GM23338 (cell line): Measurements from ENCODE around the gene MTCL1. TPM values are rescaled to one million over a fixed set of nuclear protein-coding genes. Genes with fewer than 3 reads are reported as not detected.
A peak's percentile ranks its signal among the peaks of the same experiment; 100 is the strongest.

ENCODE experiments used
- ATAC-seq: fragments of 200-7000 bp; cut with Tn5 transposase; 3 replicates; pipeline ENCODE4 v1.9.1; 2020
- DNase-seq: peaks from one replicate; pipeline ENCODE4 v3.0.0-alpha.2; 2015; ENCODE audit warnings: low spot score
- H2AFZ ChIP-seq: fragments of 200-600 bp; sonication (generic); 2 replicates; pipeline ENCODE4 v1.8.0; 2016; ENCODE audit warnings: antibody characterized with exemption, mild to moderate bottlenecking, moderate library complexity
- H3F3A ChIP-seq: fragments of 200-600 bp; sonication (generic); replicated peaks from 2 replicates; pipeline ENCODE4 v1.8.0; 2017; ENCODE audit warnings: antibody characterized with exemption, mixed run types, low read depth
- H3K27ac ChIP-seq: fragments of 200-600 bp; sonication (generic); 2 replicates; pipeline ENCODE4 v1.6.1; 2016; ENCODE audit warnings: low read depth
- H3K27me3 ChIP-seq: fragments of 200-600 bp; sonication (generic); 2 replicates; pipeline ENCODE4 v1.8.0; 2016; ENCODE audit warnings: mild to moderate bottlenecking, mixed run types, moderate library complexity; ENCODE audit not compliant: insufficient read depth
- H3K36me3 ChIP-seq: fragments of 200-600 bp; sonication (generic); 2 replicates; pipeline ENCODE4 v1.8.0; 2016; ENCODE audit warnings: mild to moderate bottlenecking; ENCODE audit not compliant: insufficient read depth
- H3K4me1 ChIP-seq: fragments of 200-600 bp; sonication (generic); 2 replicates; pipeline ENCODE4 v1.8.0; 2016; ENCODE audit warnings: mild to moderate bottlenecking, moderate library complexity; ENCODE audit not compliant: insufficient read depth
- H3K4me2 ChIP-seq: fragments of 200-600 bp; sonication (generic); 2 replicates; pipeline ENCODE4 v1.7.1; 2017; ENCODE audit warnings: mixed run types
- H3K4me3 ChIP-seq: fragments of 200-600 bp; sonication (generic); 2 replicates; pipeline ENCODE4 v1.6.1; 2016; ENCODE audit warnings: mixed run types
- H3K79me2 ChIP-seq: fragments of 200-600 bp; sonication (generic); replicated peaks from 2 replicates; pipeline ENCODE4 v1.8.0; 2017; ENCODE audit warnings: mild to moderate bottlenecking; ENCODE audit not compliant: insufficient read depth
- H3K9me2 ChIP-seq: fragments of 200-600 bp; sonication (generic); 2 replicates; pipeline ENCODE4 v1.8.0; 2017; ENCODE audit not compliant: insufficient read depth
- H4K20me1 ChIP-seq: fragments of 200-600 bp; sonication (generic); replicated peaks from 2 replicates; pipeline ENCODE4 v1.8.0; 2017; ENCODE audit warnings: mild to moderate bottlenecking; ENCODE audit not compliant: insufficient read depth
- H3K27ac Mint-ChIP-seq: 2 replicates; pipeline ENCODE4 v1.8.0; 2020; ENCODE audit warnings: inconsistent platforms, mild to moderate bottlenecking, moderate library complexity, mixed read lengths
- H3K27me3 Mint-ChIP-seq: 3 replicates; pipeline ENCODE4 v1.8.0; 2022; ENCODE audit warnings: low read depth, mild to moderate bottlenecking, moderate library complexity, mixed read lengths, inconsistent platforms; ENCODE audit not compliant: insufficient read depth, poor library complexity
- H3K36me3 Mint-ChIP-seq: 3 replicates; pipeline ENCODE4 v1.8.0; 2021; ENCODE audit warnings: low read depth, mild to moderate bottlenecking, inconsistent platforms, moderate library complexity, mixed read lengths
- H3K4me1 Mint-ChIP-seq: 3 replicates; pipeline ENCODE4 v1.8.0; 2020; ENCODE audit warnings: mild to moderate bottlenecking, inconsistent platforms, mixed read lengths
- H3K4me3 Mint-ChIP-seq: 3 replicates; pipeline ENCODE4 v1.8.0; 2021; ENCODE audit warnings: moderate library complexity, mild to moderate bottlenecking, inconsistent platforms, mixed read lengths
- H3K9me3 Mint-ChIP-seq: 3 replicates; pipeline ENCODE4 v1.8.0; 2020; ENCODE audit warnings: moderate library complexity, mild to moderate bottlenecking, inconsistent platforms, mixed read lengths
- CREB1 ChIP-seq: fragments of 250-450 bp; sonication (Bioruptor Pico); IDR thresholded peaks from 2 replicates; pipeline ENCODE4 v1.5.0; 2020; ENCODE audit warnings: low read depth, mild to moderate bottlenecking, moderate library complexity
- EZH2 ChIP-seq: fragments of 200-600 bp; sonication (generic); IDR thresholded peaks from one replicate; pipeline ENCODE4 v1.8.0; 2017; ENCODE audit warnings: antibody characterized with exemption, mild to moderate bottlenecking, low read depth; ENCODE audit not compliant: unreplicated experiment
- EZH2phosphoT487 ChIP-seq: fragments of 200-600 bp; sonication (generic); IDR thresholded peaks from one replicate; pipeline ENCODE4 v1.8.1; 2018; ENCODE audit warnings: antibody characterized with exemption; ENCODE audit not compliant: unreplicated experiment
- NANOG ChIP-seq: IDR thresholded peaks from 2 replicates; pipeline ENCODE4 v1.6.1; 2016; ENCODE audit warnings: antibody characterized with exemption, borderline replicate concordance
- POLR2AphosphoS5 ChIP-seq: IDR thresholded peaks from 2 replicates; pipeline ENCODE4 v1.6.1; 2016; ENCODE audit warnings: antibody characterized with exemption, low read depth
- STAT1 ChIP-seq: IDR thresholded peaks from one replicate; pipeline ENCODE4 v1.6.1; 2016; ENCODE audit warnings: antibody characterized with exemption; ENCODE audit not compliant: unreplicated experiment
- ZNF114 ChIP-seq: fragments of 250-450 bp; sonication (Bioruptor Pico); IDR thresholded peaks from 2 replicates; pipeline ENCODE4 v1.5.0; 2020; ENCODE audit warnings: mild to moderate bottlenecking, moderate library complexity
- ZNF331 ChIP-seq: fragments of 250-450 bp; sonication (Bioruptor Pico); IDR thresholded peaks from 2 replicates; pipeline ENCODE4 v1.5.0; 2020; ENCODE audit warnings: low read depth, mild to moderate bottlenecking, moderate library complexity
- polyA plus RNA-seq: library from polyadenylated mRNA; unstranded; fragments of >200 nt; fragmentation: Nextera tagmentation; extraction: Ambion mirVana; gene quantifications from 2 replicates; pipeline ENCODE4 v1.2.1, GENCODE V29; 2016
- total RNA-seq: library from RNA; depleted of rRNA; stranded (reverse); fragments of >200 nt; shearing (Covaris generic); gene quantifications from 2 replicates; pipeline ENCODE4 v1.2.3, GENCODE V29; 2014
- TF ChIP-seq, protein P1 (sequence below): IDR thresholded peaks from one replicate; pipeline ENCODE4 v1.6.1; 2018; ENCODE audit warnings: antibody characterized with exemption; ENCODE audit not compliant: unreplicated experiment
- TF ChIP-seq, protein P2 (sequence below): IDR thresholded peaks from 2 replicates; pipeline ENCODE4 v1.6.1; 2016; ENCODE audit warnings: antibody characterized with exemption
- TF ChIP-seq, protein P3 (sequence below), 2 experiments: fragments of 200-600 bp in 1 of 2; sonication (generic) in 1 of 2; conservative IDR thresholded peaks; 2 replicates each; pipeline versions ENCODE4 v1.5.1 to v1.6.1; 2016 to 2017; ENCODE audit warnings: antibody characterized with exemption in 2 of 2, low read depth in 2 of 2, mild to moderate bottlenecking in 2 of 2, moderate library complexity in 1 of 2

The MTCL1 gene
- total and polyA plus RNA-seq, 2 experiments from 2014 or later, result 14.4 to 45.0 TPM

DNA sequence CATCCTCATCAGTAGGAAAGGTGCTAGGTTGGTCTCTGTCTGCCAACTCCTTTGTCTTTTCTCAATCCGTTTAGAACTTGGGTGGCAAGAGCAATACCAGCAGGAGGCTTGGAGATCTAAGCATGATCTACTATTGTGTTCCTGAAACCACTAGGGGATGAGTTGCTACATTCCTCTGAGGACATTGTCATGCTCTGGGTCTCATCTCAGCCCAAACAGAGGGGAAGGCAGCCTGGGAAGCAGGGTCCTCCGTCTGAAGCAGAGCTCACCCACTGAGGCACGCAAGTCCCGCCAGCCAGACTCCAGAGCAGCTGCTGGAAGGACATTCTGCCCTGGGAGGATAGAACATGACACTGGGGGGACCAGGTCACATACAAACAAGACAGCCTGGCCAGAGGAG is 162.9 kb downstream of the MTCL1 start:
- ATAC-seq (peak; percentile 52), DNase-seq (no peak)
- Histone ChIP-seq H4K20me1 (no peaks in the 10 kb centered on the region), H2AFZ (0 out of 2 replicates have a peak overlapping the region, but pooled peaks have one; percentile 23), H3K27ac (no peak overlapping the region), H3K36me3 (no peaks in the 10 kb centered on the region), H3K4me2 (no peak overlapping the region), H3F3A (no peaks in the 10 kb centered on the region), H3K4me1 (no peaks in the 10 kb centered on the region), H3K27me3 (no peaks in the 10 kb centered on the region), H3K9me2 (0 out of 2 replicates have a peak, but pooled peaks cover 24% of the 10 kb centered on the region), H3K79me2 (no peaks in the 10 kb centered on the region), H3K4me3 (no peak overlapping the region)
- no peak overlapping the region for H3K27ac Mint-ChIP-seq
- H3K9me3 Mint-ChIP-seq, result no peaks in the 10 kb centered on the region
- no peaks in the 10 kb centered on the region for H3K4me1 Mint-ChIP-seq
- H3K4me3 Mint-ChIP-seq, result no peak overlapping the region
- H3K27me3 Mint-ChIP-seq, result peaks cover 6% of the 10 kb centered on the region
- H3K36me3 Mint-ChIP-seq, result no peaks in the 10 kb centered on the region
- TF ChIP-seq POLR2AphosphoS5 (no peak), NANOG (no peak), EZH2phosphoT487 (no peak), CREB1 (CRISPR knock-in tag) (no peak), STAT1 (no peak), ZNF114 (CRISPR knock-in tag) (no peak)
- TF ChIP-seq, protein P1, sequence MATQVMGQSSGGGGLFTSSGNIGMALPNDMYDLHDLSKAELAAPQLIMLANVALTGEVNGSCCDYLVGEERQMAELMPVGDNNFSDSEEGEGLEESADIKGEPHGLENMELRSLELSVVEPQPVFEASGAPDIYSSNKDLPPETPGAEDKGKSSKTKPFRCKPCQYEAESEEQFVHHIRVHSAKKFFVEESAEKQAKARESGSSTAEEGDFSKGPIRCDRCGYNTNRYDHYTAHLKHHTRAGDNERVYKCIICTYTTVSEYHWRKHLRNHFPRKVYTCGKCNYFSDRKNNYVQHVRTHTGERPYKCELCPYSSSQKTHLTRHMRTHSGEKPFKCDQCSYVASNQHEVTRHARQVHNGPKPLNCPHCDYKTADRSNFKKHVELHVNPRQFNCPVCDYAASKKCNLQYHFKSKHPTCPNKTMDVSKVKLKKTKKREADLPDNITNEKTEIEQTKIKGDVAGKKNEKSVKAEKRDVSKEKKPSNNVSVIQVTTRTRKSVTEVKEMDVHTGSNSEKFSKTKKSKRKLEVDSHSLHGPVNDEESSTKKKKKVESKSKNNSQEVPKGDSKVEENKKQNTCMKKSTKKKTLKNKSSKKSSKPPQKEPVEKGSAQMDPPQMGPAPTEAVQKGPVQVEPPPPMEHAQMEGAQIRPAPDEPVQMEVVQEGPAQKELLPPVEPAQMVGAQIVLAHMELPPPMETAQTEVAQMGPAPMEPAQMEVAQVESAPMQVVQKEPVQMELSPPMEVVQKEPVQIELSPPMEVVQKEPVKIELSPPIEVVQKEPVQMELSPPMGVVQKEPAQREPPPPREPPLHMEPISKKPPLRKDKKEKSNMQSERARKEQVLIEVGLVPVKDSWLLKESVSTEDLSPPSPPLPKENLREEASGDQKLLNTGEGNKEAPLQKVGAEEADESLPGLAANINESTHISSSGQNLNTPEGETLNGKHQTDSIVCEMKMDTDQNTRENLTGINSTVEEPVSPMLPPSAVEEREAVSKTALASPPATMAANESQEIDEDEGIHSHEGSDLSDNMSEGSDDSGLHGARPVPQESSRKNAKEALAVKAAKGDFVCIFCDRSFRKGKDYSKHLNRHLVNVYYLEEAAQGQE, result no peak
- TF ChIP-seq, protein P2, sequence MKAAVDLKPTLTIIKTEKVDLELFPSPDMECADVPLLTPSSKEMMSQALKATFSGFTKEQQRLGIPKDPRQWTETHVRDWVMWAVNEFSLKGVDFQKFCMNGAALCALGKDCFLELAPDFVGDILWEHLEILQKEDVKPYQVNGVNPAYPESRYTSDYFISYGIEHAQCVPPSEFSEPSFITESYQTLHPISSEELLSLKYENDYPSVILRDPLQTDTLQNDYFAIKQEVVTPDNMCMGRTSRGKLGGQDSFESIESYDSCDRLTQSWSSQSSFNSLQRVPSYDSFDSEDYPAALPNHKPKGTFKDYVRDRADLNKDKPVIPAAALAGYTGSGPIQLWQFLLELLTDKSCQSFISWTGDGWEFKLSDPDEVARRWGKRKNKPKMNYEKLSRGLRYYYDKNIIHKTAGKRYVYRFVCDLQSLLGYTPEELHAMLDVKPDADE, result no peak

DNA sequence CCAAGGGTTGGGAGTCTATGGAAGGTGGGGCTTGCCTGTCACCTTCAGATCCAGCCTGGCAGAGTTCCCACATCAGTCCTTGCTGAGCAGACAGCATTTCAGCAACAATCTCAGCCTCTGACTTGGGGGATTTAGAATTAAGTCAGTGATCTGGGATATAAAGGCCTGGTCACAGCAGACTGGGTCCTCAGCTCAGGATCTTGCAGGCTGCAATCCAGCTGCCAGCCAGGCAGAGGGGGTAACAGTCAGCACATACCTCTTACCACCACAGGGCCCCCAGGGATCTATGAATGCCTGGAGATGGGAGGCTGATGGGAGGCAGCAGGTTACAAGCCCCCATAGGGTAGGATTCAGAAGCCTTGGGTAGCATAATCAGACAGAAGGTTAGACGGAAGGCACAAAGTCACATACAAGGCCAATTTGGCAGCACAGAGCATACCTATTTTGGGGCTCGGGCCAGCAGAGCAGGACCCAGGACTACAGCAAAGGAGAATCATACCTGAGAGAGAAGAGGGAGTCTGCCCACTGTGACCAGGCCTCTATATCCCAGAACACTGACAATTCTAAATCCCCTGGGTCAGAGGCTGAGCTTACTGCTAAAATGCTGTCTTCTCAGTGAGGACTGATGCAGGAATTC is 163.5 kb downstream of the MTCL1 start:
- Histone ChIP-seq H3K79me2 (no peaks in the 10 kb centered on the region), H3K9me2 (0 out of 2 replicates have a peak, but pooled peaks cover 24% of the 10 kb centered on the region), H4K20me1 (no peaks in the 10 kb centered on the region), H3K27ac (no peak overlapping the region), H2AFZ (0 out of 2 replicates have a peak overlapping the region, but pooled peaks have one; percentile 23), H3F3A (no peaks in the 10 kb centered on the region), H3K4me1 (no peaks in the 10 kb centered on the region), H3K4me2 (no peak overlapping the region), H3K27me3 (no peaks in the 10 kb centered on the region), H3K4me3 (no peak overlapping the region), H3K36me3 (no peaks in the 10 kb centered on the region)
- peaks cover 6% of the 10 kb centered on the region for H3K27me3 Mint-ChIP-seq
- no peak overlapping the region for H3K27ac Mint-ChIP-seq
- no peaks in the 10 kb centered on the region for H3K4me1 Mint-ChIP-seq
- DNase-seq (no peak), ATAC-seq (peak; percentile 53)
- no peaks in the 10 kb centered on the region for H3K9me3 Mint-ChIP-seq
- H3K36me3 Mint-ChIP-seq, result no peaks in the 10 kb centered on the region
- TF ChIP-seq EZH2, result no peak
- no peak for TF ChIP-seq EZH2phosphoT487
- no peak for TF ChIP-seq ZNF331
- TF ChIP-seq, protein P3, sequence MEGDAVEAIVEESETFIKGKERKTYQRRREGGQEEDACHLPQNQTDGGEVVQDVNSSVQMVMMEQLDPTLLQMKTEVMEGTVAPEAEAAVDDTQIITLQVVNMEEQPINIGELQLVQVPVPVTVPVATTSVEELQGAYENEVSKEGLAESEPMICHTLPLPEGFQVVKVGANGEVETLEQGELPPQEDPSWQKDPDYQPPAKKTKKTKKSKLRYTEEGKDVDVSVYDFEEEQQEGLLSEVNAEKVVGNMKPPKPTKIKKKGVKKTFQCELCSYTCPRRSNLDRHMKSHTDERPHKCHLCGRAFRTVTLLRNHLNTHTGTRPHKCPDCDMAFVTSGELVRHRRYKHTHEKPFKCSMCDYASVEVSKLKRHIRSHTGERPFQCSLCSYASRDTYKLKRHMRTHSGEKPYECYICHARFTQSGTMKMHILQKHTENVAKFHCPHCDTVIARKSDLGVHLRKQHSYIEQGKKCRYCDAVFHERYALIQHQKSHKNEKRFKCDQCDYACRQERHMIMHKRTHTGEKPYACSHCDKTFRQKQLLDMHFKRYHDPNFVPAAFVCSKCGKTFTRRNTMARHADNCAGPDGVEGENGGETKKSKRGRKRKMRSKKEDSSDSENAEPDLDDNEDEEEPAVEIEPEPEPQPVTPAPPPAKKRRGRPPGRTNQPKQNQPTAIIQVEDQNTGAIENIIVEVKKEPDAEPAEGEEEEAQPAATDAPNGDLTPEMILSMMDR (conservative IDR thresholded peaks at IDR 0.05; ENCODE audit: low read depth in 2 of 2), result no peak
- no peak overlapping the region for H3K4me3 Mint-ChIP-seq
